Heart right ventricle (tissue), 16 donors: Measurements from ENCODE around the gene NKAPD1. TPM values are rescaled to one million over a fixed set of nuclear protein-coding genes. Genes with fewer than 3 reads are reported as not detected.

Experiments
- ATAC-seq, 8 donors: fragments of 200-7000 bp; cut with Tn5 transposase; one replicate each; pipeline ENCODE4 v1.9.1; 2020; ENCODE audit warnings: mild to moderate bottlenecking in 8 of 8, moderate library complexity in 8 of 8, moderate number of reproducible peaks in 1 of 8
- DNase-seq, 2 donors: peaks; one replicate each; pipeline ENCODE4 v3.0.0-alpha.2; 2020
- H3K27ac ChIP-seq, 10 donors: fragments of 200-600 bp; sonication (generic) in 2 of 10; one replicate each; pipeline versions ENCODE4 v1.5.0 to v1.8.0; 2020 to 2022; ENCODE audit warnings: mild to moderate bottlenecking in 3 of 10
- H3K27me3 ChIP-seq, 7 donors: fragments of 200-600 bp; one replicate each; pipeline ENCODE4 v1.8.0; 2021 to 2022; ENCODE audit warnings: mild to moderate bottlenecking in 2 of 7
- H3K36me3 ChIP-seq, 9 donors: fragments of 200-600 bp; sonication (generic) in 1 of 9; one replicate each; pipeline versions ENCODE4 v1.5.0 to v1.8.0; 2020 to 2022; ENCODE audit warnings: mild to moderate bottlenecking in 2 of 9
- H3K4me1 ChIP-seq, 9 donors: fragments of 200-600 bp; sonication (generic) in 1 of 9; one replicate each; pipeline versions ENCODE4 v1.5.0 to v1.8.0; 2020 to 2022; ENCODE audit warnings: mild to moderate bottlenecking in 4 of 9
- H3K4me3 ChIP-seq, 10 donors: fragments of 200-600 bp; sonication (generic) in 2 of 10; one replicate each; pipeline versions ENCODE4 v1.5.0 to v1.8.0; 2020 to 2022; ENCODE audit warnings: mild to moderate bottlenecking in 7 of 10, moderate library complexity in 2 of 10
- H3K9me3 ChIP-seq, 11 donors: fragments of 200-600 bp in 10 of 11; sonication (generic) in 2 of 11; one replicate each; pipeline versions ENCODE4 v1.5.0 to v1.8.0; 2013 to 2022; ENCODE audit warnings: mild to moderate bottlenecking in 2 of 11, control low read depth in 1 of 11, moderate library complexity in 1 of 11
- WGBS, 2 donors: extraction: QIAGEN DNeasy Blood & Tissue Kit; methylation state at CpG; one replicate each; pipeline ENCODE4 v1.1.7; 2013; ENCODE audit warnings: inconsistent platforms in 1 of 2; 5-methylcytosine and 5-hydroxymethylcytosine counted together
- intact Hi-C, 10 donors: fragments of 100-400 bp; cut with DNase I; formaldehyde crosslinking; loops; one replicate each; pipeline versions ENCODE4 v1.11.1 to v1.14.2; 2022
- polyA plus RNA-seq, 2 donors: library from polyadenylated mRNA; stranded (reverse); fragments of 200-250 nt; gene quantifications; one replicate each; pipeline ENCODE4 v1.2.3, GENCODE V29; 2013
- total RNA-seq, 10 donors: library from RNA; stranded (reverse); fragmentation: NEBNext Ultra II Directional in 3 of 10; extraction: Animal tissue kit (Norgen Biotek cat#: 25700) in 3 of 10; gene quantifications; one replicate each; pipeline versions ENCODE4 v1.2.1 to v1.2.4, GENCODE V29; 2021 to 2023
- TF ChIP-seq, protein P1 (sequence below), 9 donors: fragments of 200-600 bp; sonication (generic) in 2 of 9; IDR thresholded peaks; one replicate each; pipeline versions ENCODE4 v1.5.0 to v1.8.0; 2021 to 2022; ENCODE audit warnings: antibody characterized with exemption in 9 of 9, mild to moderate bottlenecking in 5 of 9, moderate library complexity in 1 of 9
- donor health status: Arrhythmogenic right ventricular cardiomyopathy.
- donor health status: ischemic (EF 13 %, LVEDD 7.1; RV severe dilation, severe dysfunction).
- donor health status: healthy with polysubstance abuse.
- donor health status: DM: no; HTN: yes; CAD: no.
- donor health status: DM: no; HTN: no; CAD: no.
- donor health status: ischemic (EF 25% LVEDD 6.9; RV normal size, moderate dysfunction).
- donor health status: ischemic (EF 25% LVEDD 5.7; RV mildly dilated, moderate dysfunction).
- donor health status: healthy.
- donor health status: DM: yes; HTN: yes; CAD: no.
- donor health status: Ischemic cardiomyopathy.
- donor health status: ischemic (EF 35%, LVEDD 5.7; RV mildly dilated, moderate dysfunction).
- donor health status: nonischemic (EF 11% LVEDD 7.7; RV severe dilation, severe dysfunction).
- donor health status: DM: yes; HTN: yes; CAD: no.
- donor health status: PGD.
- donor health status: ischemic (EF 29% LVEDD 5.4; RV normal size, mild dysfunction).
- donor health status: nonischemic (EF 23%, LVEDD 6.1; RV moderate dilation, normal function).

The NKAPD1 gene
- total and polyA plus RNA-seq, 12 donors, result 5.2 to 10.5 (median 7.8) TPM

DNA sequence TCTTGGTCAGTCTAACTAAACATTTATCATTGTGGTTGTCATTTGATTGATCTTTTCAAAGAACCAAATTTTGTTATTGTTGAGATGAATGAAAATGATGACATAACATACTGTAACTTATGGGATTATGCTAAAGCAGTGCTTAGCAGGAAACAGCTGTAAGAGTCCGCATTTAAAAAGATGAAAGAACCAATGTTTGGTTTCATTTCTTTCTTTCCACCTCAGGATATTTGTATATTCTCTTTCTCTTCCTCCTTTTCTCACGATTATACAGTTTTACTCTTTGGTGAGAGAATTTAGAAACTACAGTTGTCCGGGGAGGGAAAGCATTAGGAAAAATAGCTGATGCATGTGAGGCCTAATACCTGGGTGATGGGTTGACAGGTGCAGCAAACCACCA is 23.4 kb upstream of the NKAPD1 start:
- TF ChIP-seq, protein P1, sequence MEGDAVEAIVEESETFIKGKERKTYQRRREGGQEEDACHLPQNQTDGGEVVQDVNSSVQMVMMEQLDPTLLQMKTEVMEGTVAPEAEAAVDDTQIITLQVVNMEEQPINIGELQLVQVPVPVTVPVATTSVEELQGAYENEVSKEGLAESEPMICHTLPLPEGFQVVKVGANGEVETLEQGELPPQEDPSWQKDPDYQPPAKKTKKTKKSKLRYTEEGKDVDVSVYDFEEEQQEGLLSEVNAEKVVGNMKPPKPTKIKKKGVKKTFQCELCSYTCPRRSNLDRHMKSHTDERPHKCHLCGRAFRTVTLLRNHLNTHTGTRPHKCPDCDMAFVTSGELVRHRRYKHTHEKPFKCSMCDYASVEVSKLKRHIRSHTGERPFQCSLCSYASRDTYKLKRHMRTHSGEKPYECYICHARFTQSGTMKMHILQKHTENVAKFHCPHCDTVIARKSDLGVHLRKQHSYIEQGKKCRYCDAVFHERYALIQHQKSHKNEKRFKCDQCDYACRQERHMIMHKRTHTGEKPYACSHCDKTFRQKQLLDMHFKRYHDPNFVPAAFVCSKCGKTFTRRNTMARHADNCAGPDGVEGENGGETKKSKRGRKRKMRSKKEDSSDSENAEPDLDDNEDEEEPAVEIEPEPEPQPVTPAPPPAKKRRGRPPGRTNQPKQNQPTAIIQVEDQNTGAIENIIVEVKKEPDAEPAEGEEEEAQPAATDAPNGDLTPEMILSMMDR (IDR thresholded peaks at IDR 0.05), result no peak
- ATAC-seq (no peak), DNase-seq (no peak)
- Histone ChIP-seq H3K4me1 (peaks cover 0 to 12% (median 0%) of the 10 kb centered on the region in 9 donors), H3K4me3 (no peak overlapping the region), H3K9me3 (peaks cover 0 to 9% (median 0%) of the 10 kb centered on the region in 11 donors), H3K27me3 (no peaks in the 10 kb centered on the region), H3K27ac (no peak overlapping the region), H3K36me3 (peaks cover 0 to 100% (median 64%) of the 10 kb centered on the region in 9 donors)
- 87 to 90% methylated on average over 3 of the region's 3 CpGs for WGBS, 2 donors
- intact Hi-C loops, result no loop called here

DNA sequence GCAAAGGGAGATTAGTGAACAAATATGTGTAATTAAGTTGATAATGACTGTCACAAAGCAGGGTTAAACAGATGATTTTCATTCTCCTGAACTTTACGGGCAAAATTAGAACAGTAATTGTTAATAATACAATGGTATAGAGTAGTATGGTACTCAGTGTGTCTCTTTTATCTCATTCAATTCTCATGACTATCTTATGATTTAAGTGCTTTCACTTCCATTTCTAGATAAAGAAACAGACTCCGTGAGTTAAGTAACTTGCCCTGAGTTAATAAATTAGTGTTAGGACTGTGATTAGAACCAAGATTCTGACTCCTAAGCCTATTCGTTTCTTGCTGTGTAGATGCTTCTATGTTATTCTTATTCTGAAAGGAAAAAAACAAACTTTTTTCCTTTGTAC is 22.3 kb upstream of the NKAPD1 start:
- ATAC-seq (no peak), DNase-seq (no peak)
- intact Hi-C loops, result no loop called here
- Histone ChIP-seq H3K27me3 (no peaks in the 10 kb centered on the region), H3K4me1 (peaks cover 0 to 12% (median 0%) of the 10 kb centered on the region in 9 donors), H3K27ac (peak overlapping the region in 1 of 10 donors; percentile 19), H3K9me3 (peaks cover 0 to 9% (median 0%) of the 10 kb centered on the region in 11 donors), H3K4me3 (no peak overlapping the region), H3K36me3 (peaks cover 0 to 100% (median 57%) of the 10 kb centered on the region in 9 donors)
- TF ChIP-seq, protein P1 (IDR thresholded peaks at IDR 0.05), result no peak
- 75 to 77% methylated on average over 3 of the region's 3 CpGs for WGBS, 2 donors

DNA sequence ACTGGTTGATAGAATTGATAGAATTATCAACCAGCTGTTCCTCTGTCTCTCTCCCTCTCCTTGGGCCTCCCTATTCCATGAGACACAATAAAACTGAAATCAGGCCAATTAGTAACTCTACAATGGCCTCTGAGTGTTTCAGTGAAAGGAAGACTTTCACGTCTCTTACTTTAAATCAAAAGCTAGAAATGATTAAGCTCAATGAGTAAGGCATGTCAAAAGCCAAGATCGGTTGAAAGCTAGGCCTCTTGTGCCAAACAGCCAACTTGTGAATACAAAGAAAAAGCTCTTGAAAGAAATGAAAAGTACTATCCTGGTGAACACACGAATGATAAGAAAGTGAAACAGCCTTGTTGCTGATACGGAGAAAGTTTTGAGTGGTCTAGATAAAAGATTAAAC is 16.9 kb upstream of the NKAPD1 start:
- Histone ChIP-seq H3K4me1 (no peaks in the 10 kb centered on the region), H3K27ac (no peak overlapping the region), H3K27me3 (no peaks in the 10 kb centered on the region), H3K9me3 (no peaks in the 10 kb centered on the region), H3K36me3 (peaks cover 0 to 98% (median 47%) of the 10 kb centered on the region in 9 donors), H3K4me3 (no peak overlapping the region)
- 66 to 82% methylated on average over 4 of the region's 4 CpGs for WGBS, 2 donors
- TF ChIP-seq, protein P1 (IDR thresholded peaks at IDR 0.05), result no peak
- no peak for ATAC-seq
- intact Hi-C loops, result no loop called here
- no peak for DNase-seq

DNA sequence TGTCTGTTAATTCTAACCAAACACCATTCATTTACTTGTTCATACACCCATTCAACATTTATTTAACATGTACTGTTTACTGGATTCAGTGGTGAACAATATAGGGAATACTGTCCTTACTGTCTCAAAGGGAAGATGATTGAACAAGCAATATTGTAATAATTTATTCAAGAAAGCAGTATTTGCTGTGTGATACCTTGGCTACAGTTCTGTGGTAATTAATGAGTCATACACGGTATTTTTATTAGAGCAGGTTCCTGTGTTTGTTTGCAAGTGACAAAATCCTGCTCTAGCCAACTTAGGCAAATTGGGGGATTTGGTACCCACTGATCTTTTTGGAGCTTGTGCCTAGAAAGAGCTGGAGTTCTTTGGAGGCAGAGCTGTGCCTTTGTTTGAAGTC is 16.0 kb upstream of the NKAPD1 start:
- Histone ChIP-seq H3K4me3 (no peak overlapping the region), H3K9me3 (no peaks in the 10 kb centered on the region), H3K27me3 (no peaks in the 10 kb centered on the region), H3K36me3 (peaks cover 0 to 98% (median 49%) of the 10 kb centered on the region in 9 donors), H3K4me1 (no peaks in the 10 kb centered on the region), H3K27ac (no peak overlapping the region)
- WGBS, 2 donors, result 66 to 67% methylated on average over 1 of the region's 1 CpG
- TF ChIP-seq, protein P1 (IDR thresholded peaks at IDR 0.05), result no peak
- intact Hi-C loops, result no loop called here
- no peak for DNase-seq
- ATAC-seq, result no peak
